GM18867 (cell line): ENCODE measurements around the gene MN1.

Source experiments
- ATAC-seq: cut with Tn5 transposase; IDR thresholded peaks from one replicate; pipeline ENCODE4 v1.9.1; 2021; ENCODE audit warnings: mild to moderate bottlenecking, moderate library complexity; ENCODE audit not compliant: unreplicated experiment

The MN1 gene

GRCh38 chr22:27827604-27828587 is 26.3 kb upstream of the MN1 start:
- no peak for ATAC-seq

- ATAC-seq: no peak
Observed at GRCh38 chr22:27825174-27825573, 23.6 kb upstream of the MN1 start.

GRCh38 chr22:27823221-27823620 is 21.7 kb upstream of the MN1 start:
- no peak for ATAC-seq

GRCh38 chr22:27820896-27821866 is 19.6 kb upstream of the MN1 start:
- no peak for ATAC-seq

GRCh38 chr22:27816552-27816951 is 15.0 kb upstream of the MN1 start:
- no peak for ATAC-seq

- ATAC-seq: no peak
Observed at GRCh38 chr22:27815826-27816530, 14.4 kb upstream of the MN1 start.

GRCh38 chr22:27814993-27815392 is 13.4 kb upstream of the MN1 start:
- no peak for ATAC-seq

GRCh38 chr22:27811778-27812177 is 10.2 kb upstream of the MN1 start:
- no peak for ATAC-seq

- no peak for ATAC-seq
Observed at GRCh38 chr22:27810609-27811151, 9.1 kb upstream of the MN1 start.

- ATAC-seq: no peak
Observed at GRCh38 chr22:27809700-27810608, 8.4 kb upstream of the MN1 start.

GRCh38 chr22:27809226-27809603 is 7.7 kb upstream of the MN1 start:
- no peak for ATAC-seq

- ATAC-seq: no peak
Observed at GRCh38 chr22:27808451-27809225, 7.1 kb upstream of the MN1 start.

GRCh38 chr22:27805841-27806240 is 4.3 kb upstream of the MN1 start:
- ATAC-seq: no peak

- no peak for ATAC-seq
Observed at GRCh38 chr22:27804470-27805297, 3.1 kb upstream of the MN1 start.

- ATAC-seq: no peak
Observed at GRCh38 chr22:27803841-27804415, 2.4 kb upstream of the MN1 start.

- ATAC-seq: no peak
Observed at GRCh38 chr22:27802346-27803073, 954 bp upstream of the MN1 start.

- ATAC-seq: no peak
Observed at GRCh38 chr22:27801202-27801615, 347 bp downstream of the MN1 start.
